HepG2 (cell line): ENCODE results near the gene OPRL1. TPM values are rescaled to one million over a fixed set of nuclear protein-coding genes. Genes with fewer than 3 reads are reported as not detected.
A peak's percentile ranks its signal among the peaks of the same experiment; 100 is the strongest.

Experiments
- BCL6 ChIP-seq: IDR thresholded peaks from 2 replicates; pipeline ENCODE4 v1.6.1; 2016; ENCODE audit warnings: missing genetic modification reagents, missing compliant biosample characterization
- BCLAF1 ChIP-seq: fragments of 450-650 bp; IDR thresholded peaks from 2 replicates; pipeline ENCODE4 v1.6.1; 2017; ENCODE audit warnings: mild to moderate bottlenecking
- BHLHE40 ChIP-seq: IDR thresholded peaks from 2 replicates; pipeline ENCODE4 v1.6.1; 2011; ENCODE audit warnings: low read length, improper control_type of control experiment
- CHCHD3 ChIP-seq: sonication (generic); formaldehyde crosslinking; IDR thresholded peaks from 2 replicates; pipeline ENCODE4 v1.8.0; 2022; ENCODE audit warnings: mild to moderate bottlenecking, missing genetic modification reagents, moderate library complexity
- EP300 ChIP-seq, 3 experiments: sonication (generic) in 1 of 3; formaldehyde crosslinking in 1 of 3; IDR thresholded peaks; 2 replicates each; pipeline versions ENCODE4 v1.5.1 to v1.6.1; 2011 to 2020; ENCODE audit warnings: low read depth in 2 of 3, low read length in 2 of 3, borderline replicate concordance in 1 of 3, improper control_type of control experiment in 1 of 3, mild to moderate bottlenecking in 1 of 3, missing genetic modification reagents in 1 of 3, moderate library complexity in 1 of 3
- GTF2F1 ChIP-seq: fragments of 150-350 bp; IDR thresholded peaks from 2 replicates; pipeline ENCODE4 v1.6.1; 2014; ENCODE audit warnings: low read length
- IKZF5 ChIP-seq: IDR thresholded peaks from 2 replicates; pipeline ENCODE4 v1.6.1; 2018; ENCODE audit warnings: missing genetic modification reagents, mild to moderate bottlenecking, missing compliant biosample characterization
- IRF1 ChIP-seq: sonication (generic); formaldehyde crosslinking; IDR thresholded peaks from 2 replicates; pipeline ENCODE4 v1.4.0; 2020; ENCODE audit warnings: low read depth, mild to moderate bottlenecking, missing genetic modification reagents
- NAIF1 ChIP-seq: sonication (generic); formaldehyde crosslinking; IDR thresholded peaks from 2 replicates; pipeline ENCODE4 v1.5.0; 2020; ENCODE audit warnings: mild to moderate bottlenecking, missing genetic modification reagents, borderline replicate concordance
- RBM22 ChIP-seq: fragments of 200-400 bp; formaldehyde crosslinking; optimal IDR thresholded peaks from 2 replicates; pipeline ENCODE3; 2017; ENCODE audit warnings: mild to moderate bottlenecking, low read length, moderate library complexity
- RXRA ChIP-seq: sonication (generic); formaldehyde crosslinking; IDR thresholded peaks from 2 replicates; pipeline ENCODE4 v1.5.1; 2020; ENCODE audit warnings: missing genetic modification reagents
- SKIL ChIP-seq: sonication (generic); formaldehyde crosslinking; IDR thresholded peaks from 2 replicates; pipeline ENCODE4 v1.8.0; 2022; ENCODE audit warnings: missing genetic modification reagents, mild to moderate bottlenecking, moderate library complexity, borderline replicate concordance
- TARDBP ChIP-seq: sonication (generic); formaldehyde crosslinking; IDR thresholded peaks from 2 replicates; pipeline ENCODE4 v1.8.0; 2022; ENCODE audit warnings: mild to moderate bottlenecking, missing genetic modification reagents
- TFAP4 ChIP-seq: sonication (generic); IDR thresholded peaks from 2 replicates; pipeline ENCODE4 v1.6.1; 2016; ENCODE audit warnings: low read depth, borderline replicate concordance
- TIGD3 ChIP-seq: sonication (generic); formaldehyde crosslinking; IDR thresholded peaks from 2 replicates; pipeline ENCODE4 v1.5.1; 2020; ENCODE audit warnings: mild to moderate bottlenecking, missing genetic modification reagents, borderline replicate concordance
- ZKSCAN5 ChIP-seq: sonication (generic); formaldehyde crosslinking; IDR thresholded peaks from 2 replicates; pipeline ENCODE4 v1.5.1; 2020; ENCODE audit warnings: mild to moderate bottlenecking, missing genetic modification reagents
- ZNF180 ChIP-seq: sonication (generic); formaldehyde crosslinking; IDR thresholded peaks from 2 replicates; pipeline ENCODE4 v1.4.0; 2020; ENCODE audit warnings: low read depth, missing genetic modification reagents, borderline replicate concordance
- ZNF530 ChIP-seq: sonication (generic); formaldehyde crosslinking; IDR thresholded peaks from 2 replicates; pipeline ENCODE4 v1.5.0; 2020; ENCODE audit warnings: low read depth, mild to moderate bottlenecking, missing genetic modification reagents
- ZNF878 ChIP-seq: sonication (generic); formaldehyde crosslinking; IDR thresholded peaks from 2 replicates; pipeline ENCODE4 v1.8.1; 2023; ENCODE audit warnings: mild to moderate bottlenecking, missing genetic modification reagents, moderate library complexity
- polyA plus RNA-seq, 8 experiments: library from polyadenylated mRNA; depleted of rRNA in 3 of 8; stranded (reverse) in 7 of 8; unstranded in 1 of 8; fragments of >200 nt; fragmentation: Illumina TruSeq in 4 of 8; extraction: Trizol in 4 of 8; gene quantifications; 2 replicates each; pipeline versions ENCODE4 v1.2.1 to v1.2.3, GENCODE V29; 2011 to 2016; ENCODE audit warnings: low read depth in 4 of 8, missing spikeins in 1 of 8, mixed read lengths in 1 of 8; ENCODE audit not compliant: insufficient read depth in 1 of 8
- total RNA-seq, 5 experiments: library from RNA; depleted of rRNA; stranded (reverse); fragments of >200 nt; fragmentation: Illumina TruSeq; extraction: Trizol; gene quantifications; 2 replicates each; pipeline ENCODE4 v1.2.3, GENCODE V29; 2016; ENCODE audit warnings: low read depth in 1 of 5

The OPRL1 gene
- total and polyA plus RNA-seq, 2 of the 13 experiments (the other 11 are each of a cell fraction or from before 2014, with no cell fraction given) = 0.35 to 0.71 TPM

- TF ChIP-seq IKZF5 (CRISPR knock-in tag) (peak; percentile 56; the same call in 1 of the 2 replicates), BHLHE40 (no peak), GTF2F1 (no peak), ZNF180 (CRISPR knock-in tag) (no peak; the same call in 1 of the 2 replicates), SKIL (CRISPR knock-in tag) (no peak), BCL6 (CRISPR knock-in tag) (peak; percentile 62; the same call in 1 of the 2 replicates), TIGD3 (CRISPR knock-in tag) (no peak; the same call in 1 of the 2 replicates), NAIF1 (CRISPR knock-in tag) (no peak), ZNF878 (CRISPR knock-in tag) (no peak), IRF1 (CRISPR knock-in tag) (no peak), TFAP4 (peak; percentile 57; the same call in 1 of the 2 replicates), RBM22 (no peak), RXRA (peak; percentile 78; the same call in 1 of the 2 replicates), ZNF530 (CRISPR knock-in tag) (no peak), EP300 (IDR thresholded peaks at IDR 0.05; ENCODE audit: low read depth in 2 of 2, low read length in 2 of 2) (peak in 1 of 2 experiments; percentile 44; a peak in 2 of 4 replicates), EP300 (CRISPR knock-in tag; IDR thresholded peaks at IDR 0.05; ENCODE audit: borderline replicate concordance) (peak; percentile 80), CHCHD3 (CRISPR knock-in tag) (0 out of 2 replicates have a peak, but pooled peaks have one; percentile 42), ZKSCAN5 (CRISPR knock-in tag) (no peak), TARDBP (CRISPR knock-in tag) (peak; percentile 50), BCLAF1 (no peak)
Measured at GRCh38 chr20:64055893-64056638, 23.8 kb upstream of the OPRL1 start (continued).
